ENCODE results near the gene TMEM164.
A peak's percentile ranks its signal among the peaks of the same experiment; 100 is the strongest.

The TMEM164 gene

GRCh38 chrX:110037178-110037577, 34.3 kb downstream of the TMEM164 start:
- peak; percentile 6 for DNase-seq (ENCODE audit: low spot score)

GRCh38 chrX:110038900-110039299, 36.0 kb downstream of the TMEM164 start:
- no peak for DNase-seq (ENCODE audit: low spot score)

GRCh38 chrX:110041980-110042379, 39.1 kb downstream of the TMEM164 start:
- no peak for DNase-seq (ENCODE audit: low spot score)

GRCh38 chrX:110042496-110042895, 39.6 kb downstream of the TMEM164 start:
- DNase-seq (ENCODE audit: low spot score): no peak

- DNase-seq (ENCODE audit: low spot score): no peak
Observed at GRCh38 chrX:110043506-110043905, 40.6 kb downstream of the TMEM164 start.

GRCh38 chrX:110044346-110045249, 41.7 kb downstream of the TMEM164 start:
- DNase-seq (ENCODE audit: low spot score): no peak

GRCh38 chrX:110045421-110045820, 42.5 kb downstream of the TMEM164 start:
- no peak for DNase-seq (ENCODE audit: low spot score)

- DNase-seq (ENCODE audit: low spot score): no peak
Observed at GRCh38 chrX:110046001-110046400, 43.1 kb downstream of the TMEM164 start.

GRCh38 chrX:110046971-110047370, 44.1 kb downstream of the TMEM164 start:
- no peak for DNase-seq (ENCODE audit: low spot score)

- DNase-seq (ENCODE audit: low spot score): no peak
Observed at GRCh38 chrX:110049096-110049495, 46.2 kb downstream of the TMEM164 start.

GRCh38 chrX:110050386-110050785, 47.5 kb downstream of the TMEM164 start:
- DNase-seq (ENCODE audit: low spot score): no peak

- DNase-seq (ENCODE audit: low spot score): no peak
Observed at GRCh38 chrX:110050901-110051300, 48.0 kb downstream of the TMEM164 start.

- DNase-seq (ENCODE audit: low spot score): no peak
Observed at GRCh38 chrX:110051559-110051958, 48.6 kb downstream of the TMEM164 start.

- DNase-seq (ENCODE audit: low spot score): no peak
Observed at GRCh38 chrX:110052303-110052702, 49.4 kb downstream of the TMEM164 start.

- no peak for DNase-seq (ENCODE audit: low spot score)
Observed at GRCh38 chrX:110053453-110053852, 50.5 kb downstream of the TMEM164 start.

GRCh38 chrX:110055616-110056015, 52.7 kb downstream of the TMEM164 start:
- no peak for DNase-seq (ENCODE audit: low spot score)

- DNase-seq (ENCODE audit: low spot score): no peak
Observed at GRCh38 chrX:110056419-110056818, 53.5 kb downstream of the TMEM164 start.

- no peak for DNase-seq (ENCODE audit: low spot score)
Observed at GRCh38 chrX:110059410-110059809, 56.5 kb downstream of the TMEM164 start.

GRCh38 chrX:110060317-110060716, 57.4 kb downstream of the TMEM164 start:
- DNase-seq (ENCODE audit: low spot score): no peak

GRCh38 chrX:110060846-110061537, 58.1 kb downstream of the TMEM164 start:
- DNase-seq (ENCODE audit: low spot score): no peak

GRCh38 chrX:110062919-110063318, 60.0 kb downstream of the TMEM164 start:
- DNase-seq (ENCODE audit: low spot score): no peak

GRCh38 chrX:110066488-110067225, 63.7 kb downstream of the TMEM164 start:
- DNase-seq (ENCODE audit: low spot score): no peak

GRCh38 chrX:110070970-110071369, 68.1 kb downstream of the TMEM164 start:
- DNase-seq (ENCODE audit: low spot score): no peak

Data from kidney capillary endothelial cell (primary cell).